GM18511 (cell line): ENCODE measurements around the gene CDR2L.
"Not testable (repeated sequence)": the region's sequence is repeated elsewhere in the genome, so short reads cannot be mapped to it uniquely, and the experiment has no call there.

Source experiments
- ATAC-seq: cut with Tn5 transposase; IDR thresholded peaks from one replicate; pipeline ENCODE4 v1.9.1; 2021; ENCODE audit warnings: mild to moderate bottlenecking, moderate library complexity; ENCODE audit not compliant: unreplicated experiment

CDR2L gene

GRCh38 chr17:74959826-74960515 is 27.5 kb upstream of the CDR2L start:
- ATAC-seq: no peak

- ATAC-seq: no peak
Observed at GRCh38 chr17:74960570-74961342, 26.7 kb upstream of the CDR2L start.

GRCh38 chr17:74961657-74962350 is 25.6 kb upstream of the CDR2L start:
- ATAC-seq: no peak

GRCh38 chr17:74962622-74963394 is 24.6 kb upstream of the CDR2L start:
- no peak for ATAC-seq

GRCh38 chr17:74963656-74964055 is 23.8 kb upstream of the CDR2L start:
- ATAC-seq: no peak

GRCh38 chr17:74964246-74964761 is 23.1 kb upstream of the CDR2L start:
- ATAC-seq: no peak

GRCh38 chr17:74964988-74965622 is 22.3 kb upstream of the CDR2L start:
- no peak for ATAC-seq

- no peak for ATAC-seq
Observed at GRCh38 chr17:74968361-74968780, 19.1 kb upstream of the CDR2L start.

GRCh38 chr17:74969501-74969900 is 17.9 kb upstream of the CDR2L start:
- ATAC-seq: not testable (repeated sequence)

GRCh38 chr17:74970395-74970794 is 17.0 kb upstream of the CDR2L start:
- no peak for ATAC-seq

GRCh38 chr17:74971069-74971841 is 16.2 kb upstream of the CDR2L start:
- no peak for ATAC-seq

GRCh38 chr17:74971842-74972106 is 15.7 kb upstream of the CDR2L start:
- ATAC-seq: no peak

- ATAC-seq: no peak
Observed at GRCh38 chr17:74972107-74972972, 15.1 kb upstream of the CDR2L start, which contains the start of gene HID1. Gene HID1, minus strand, starts transcription at chr17:74972759. Its CDS starts 103 bp downstream, at chr17:74972656.

GRCh38 chr17:74972973-74973328 is 14.5 kb upstream of the CDR2L start:
- no peak for ATAC-seq

- no peak for ATAC-seq
Observed at GRCh38 chr17:74975943-74976342, 11.5 kb upstream of the CDR2L start.

- no peak for ATAC-seq
Observed at GRCh38 chr17:74977802-74978201, 9.6 kb upstream of the CDR2L start.

GRCh38 chr17:74978240-74978639 is 9.2 kb upstream of the CDR2L start:
- no peak for ATAC-seq

GRCh38 chr17:74979408-74980146 is 7.9 kb upstream of the CDR2L start:
- ATAC-seq: no peak
